GM12878 (cell line): ENCODE measurements around the gene MYCBPAP. TPM values are rescaled to one million over a fixed set of nuclear protein-coding genes. Genes with fewer than 3 reads are reported as not detected.

Experiments
- ATAC-seq: fragments of 200-7000 bp; cut with Tn5 transposase; 3 replicates; pipeline ENCODE4 v1.9.1; 2020; ENCODE audit warnings: mild to moderate bottlenecking, moderate library complexity
- BruUV-seq: library from RNA; stranded (reverse); fragments of 400-500 nt; replicated peaks from 2 replicates; lab custom pipeline; 2021; lab: Mats Ljungman, UMichigan
- CTCF ChIA-PET: fragments of 300-600 bp; sonication (Branson Sonifier 250); formaldehyde crosslinking; extraction: SDS; loops from one replicate; lab custom pipeline; 2021; ENCODE audit warnings: inconsistent platforms; lab: Yijun Ruan, JAX
- POLR2A ChIA-PET: fragments of 350-600 bp; formaldehyde crosslinking; extraction: SDS; loops from one replicate; lab custom pipeline; 2021; ENCODE audit warnings: inconsistent platforms; lab: Charles Lee
- RAD21 ChIA-PET: fragments of 300-600 bp; sonication (Branson Sonifier 250); formaldehyde crosslinking; loops from one replicate; lab custom pipeline; 2023; ENCODE audit warnings: antibody characterized with exemption; ENCODE audit not compliant: unreplicated experiment; lab: Charles Lee
- SMC1A ChIA-PET: fragments of 300-600 bp; sonication (Branson Sonifier 250); formaldehyde crosslinking; loops from one replicate; lab custom pipeline; 2023; ENCODE audit not compliant: unreplicated experiment, uncharacterized antibody; lab: Charles Lee
- DNase-seq: peaks from one replicate; pipeline ENCODE4 v3.0.0-alpha.2; 2011; ENCODE audit warnings: low read depth, low spot score
- FAIRE-seq: peaks from 3 replicates; lab custom pipeline; 2011; peaks lifted over from hg19 to GRCh38; lab: Jason Lieb, UNC
- H2AFZ ChIP-seq: 2 replicates; pipeline ENCODE4 v1.6.0; 2011; ENCODE audit warnings: low read depth, low read length, control low read depth; ENCODE audit not compliant: control insufficient read depth
- H3K27ac ChIP-seq: 2 replicates; pipeline ENCODE4 v1.5.1; 2011; ENCODE audit warnings: control low read depth; ENCODE audit not compliant: control insufficient read depth, insufficient read depth
- H3K27me3 ChIP-seq, 2 experiments: replicated peaks in 1 of 2; 2 replicates each; pipeline versions ENCODE4 v1.6.0 to v1.6.1; 2011; ENCODE audit warnings: low read length in 1 of 2; ENCODE audit not compliant: control insufficient read depth in 2 of 2, insufficient read depth in 2 of 2
- H3K36me3 ChIP-seq, 2 experiments: 2 replicates each; pipeline ENCODE4 v1.5.1; 2011; ENCODE audit warnings: low read length in 1 of 2; ENCODE audit not compliant: control insufficient read depth in 2 of 2, insufficient read depth in 2 of 2
- H3K4me1 ChIP-seq: 2 replicates; pipeline ENCODE4 v1.6.1; 2011; ENCODE audit warnings: mild to moderate bottlenecking, low read length, moderate library complexity, mixed read lengths; ENCODE audit not compliant: control insufficient read depth, insufficient read depth
- H3K4me2 ChIP-seq: 2 replicates; pipeline ENCODE4 v1.6.0; 2011; ENCODE audit warnings: control low read depth; ENCODE audit not compliant: control insufficient read depth, insufficient read depth
- H3K4me3 ChIP-seq: fragments of 200-600 bp; sonication (generic); 2 replicates; pipeline ENCODE4 v1.5.1; 2016
- H3K79me2 ChIP-seq: 2 replicates; pipeline ENCODE4 v1.6.0; 2011; ENCODE audit warnings: low read length; ENCODE audit not compliant: control insufficient read depth, insufficient read depth
- H3K9ac ChIP-seq: 2 replicates; pipeline ENCODE4 v1.8.0; 2011; ENCODE audit warnings: low read length, control low read depth, mixed read lengths; ENCODE audit not compliant: control insufficient read depth, insufficient read depth
- H3K9me3 ChIP-seq: replicated peaks from 3 replicates; pipeline ENCODE4 v1.5.1; 2011; ENCODE audit warnings: mild to moderate bottlenecking, low read length; ENCODE audit not compliant: control insufficient read depth, insufficient read depth
- H4K20me1 ChIP-seq: 2 replicates; pipeline ENCODE4 v1.6.0; 2011; ENCODE audit not compliant: control insufficient read depth, insufficient read depth
- BHLHE40 ChIP-seq, 2 experiments: fragments of 450-650 bp in 1 of 2; IDR thresholded peaks; 2 replicates each; pipeline ENCODE4 v1.6.1; 2011 to 2017; ENCODE audit warnings: low read depth in 2 of 2, borderline replicate concordance in 1 of 2, improper control_type of control experiment in 1 of 2, low read length in 1 of 2, mild to moderate bottlenecking in 1 of 2
- CBFB ChIP-seq: IDR thresholded peaks from 2 replicates; pipeline ENCODE4 v1.6.1; 2016; ENCODE audit warnings: antibody characterized with exemption, low read depth
- CBX3 ChIP-seq: fragments of 200-600 bp; sonication (generic); IDR thresholded peaks from 2 replicates; pipeline ENCODE4 v1.6.1; 2016; ENCODE audit warnings: low read depth, borderline replicate concordance
- EED ChIP-seq: sonication (generic); IDR thresholded peaks from 2 replicates; pipeline ENCODE4 v1.6.1; 2016; ENCODE audit warnings: antibody characterized with exemption, low read depth
- HDGF ChIP-seq: fragments of 450-650 bp; IDR thresholded peaks from 2 replicates; pipeline ENCODE4 v1.6.1; 2016; ENCODE audit warnings: antibody characterized with exemption
- IRF4 ChIP-seq: IDR thresholded peaks from 2 replicates; pipeline ENCODE4 v1.6.1; 2011; ENCODE audit warnings: low read depth, low read length
- LARP7 ChIP-seq: fragments of 450-650 bp; IDR thresholded peaks from 2 replicates; pipeline ENCODE4 v1.6.1; 2017; ENCODE audit warnings: mild to moderate bottlenecking
- MYC ChIP-seq: IDR thresholded peaks from 2 replicates; pipeline ENCODE4 v1.6.1; 2011; ENCODE audit warnings: mild to moderate bottlenecking, low read length, moderate library complexity, inconsistent platforms; ENCODE audit not compliant: insufficient read depth, insufficient replicate concordance, insufficient read length, severe bottlenecking
- NFYB ChIP-seq: IDR thresholded peaks from 2 replicates; pipeline ENCODE4 v1.6.1; 2011; ENCODE audit warnings: low read depth, mild to moderate bottlenecking, low read length, improper control_type of control experiment, moderate library complexity; ENCODE audit not compliant: insufficient read depth
- PAX5 ChIP-seq: IDR thresholded peaks from 2 replicates; pipeline ENCODE4 v1.6.1; 2011; ENCODE audit warnings: low read depth, low read length, borderline replicate concordance
- POLR2AphosphoS2 ChIP-seq: IDR thresholded peaks from 2 replicates; pipeline ENCODE4 v1.6.1; 2011; ENCODE audit warnings: low read depth, mild to moderate bottlenecking, low read length, improper control_type of control experiment, moderate library complexity
- SREBF1 ChIP-seq: IDR thresholded peaks from 2 replicates; pipeline ENCODE4 v1.6.1; 2012; ENCODE audit warnings: mild to moderate bottlenecking, low read length
- STAT3 ChIP-seq: IDR thresholded peaks from 2 replicates; pipeline ENCODE4 v1.6.1; 2011; ENCODE audit warnings: low read depth, low read length, improper control_type of control experiment
- SUZ12 ChIP-seq: fragments of 200-600 bp; sonication (generic); IDR thresholded peaks from one replicate; pipeline ENCODE4 v1.6.1; 2018; ENCODE audit warnings: antibody characterized with exemption, mild to moderate bottlenecking; ENCODE audit not compliant: unreplicated experiment
- ZNF207 ChIP-seq: fragments of 450-650 bp; IDR thresholded peaks from 2 replicates; pipeline ENCODE4 v1.6.1; 2014; ENCODE audit warnings: antibody characterized with exemption, mild to moderate bottlenecking, borderline replicate concordance
- ZNF274 ChIP-seq: IDR thresholded peaks from one replicate; pipeline ENCODE4 v1.8.0; 2011; ENCODE audit not compliant: insufficient read length, insufficient read depth
- WGBS: methylation state at CpG from one replicate; pipeline ENCODE4 v1.1.6; 2016; ENCODE audit warnings: low lambda C conversion rate; ENCODE audit not compliant: insufficient replicate concordance, insufficient coverage; ENCODE audit errors: missing lambda C conversion rate; 5-methylcytosine and 5-hydroxymethylcytosine counted together
- in situ Hi-C: fragments of 300-500 bp; cut with MboI; formaldehyde crosslinking; loops from 9 replicates; pipeline ENCODE4 v1.14.3; 2018; ENCODE audit warnings: mixed read lengths
- intact Hi-C: fragments of 100-400 bp; cut with micrococcal nuclease; formaldehyde crosslinking; loops from one replicate; pipeline ENCODE4 v1.14.2; 2022; ENCODE audit not compliant: unreplicated experiment
- polyA plus RNA-seq, 11 experiments: library from polyadenylated mRNA; depleted of rRNA in 4 of 11; unstranded in 6 of 11; stranded (reverse) in 5 of 11; fragments of >200 nt; fragmentation: Nextera tagmentation in 4 of 11; fragmentation: Illumina TruSeq in 1 of 11; extraction: Ambion mirVana in 4 of 11; extraction: Trizol in 1 of 11; gene quantifications; 1 replicate in 1 of 11; 2 replicates in 10 of 11; pipeline versions ENCODE4 v1.2.1 to v1.2.3, GENCODE V29; 2011 to 2016; ENCODE audit warnings: inconsistent platforms in 2 of 11, missing spikeins in 2 of 11, low read depth in 1 of 11
- total RNA-seq, 4 experiments: library from RNA; depleted of rRNA in 3 of 4; stranded (reverse); fragments of >200 nt in 3 of 4; fragmentation: Illumina TruSeq in 1 of 4; extraction: Trizol in 1 of 4; gene quantifications; 2 replicates each; pipeline versions ENCODE4 v1.2.1 to v1.2.3, GENCODE V29; 2013 to 2021
- TF ChIP-seq, protein P1 (sequence below): IDR thresholded peaks from 2 replicates; pipeline ENCODE4 v1.6.1; 2012; ENCODE audit warnings: low read length, inconsistent platforms
- TF ChIP-seq, protein P2 (sequence below): fragments of 450-650 bp; IDR thresholded peaks from 2 replicates; pipeline ENCODE4 v1.6.1; 2017; ENCODE audit warnings: mild to moderate bottlenecking, moderate library complexity
- TF ChIP-seq, protein P3 (sequence below): fragments of 450-650 bp; IDR thresholded peaks from 2 replicates; pipeline ENCODE4 v1.6.1; 2016; ENCODE audit warnings: mild to moderate bottlenecking

MYCBPAP gene
- total and polyA plus RNA-seq, 10 of the 15 experiments (the other 5 are each of a cell fraction or from before 2014, with no cell fraction given) = 0.23 to 2.7 (median 1.5) TPM

DNA sequence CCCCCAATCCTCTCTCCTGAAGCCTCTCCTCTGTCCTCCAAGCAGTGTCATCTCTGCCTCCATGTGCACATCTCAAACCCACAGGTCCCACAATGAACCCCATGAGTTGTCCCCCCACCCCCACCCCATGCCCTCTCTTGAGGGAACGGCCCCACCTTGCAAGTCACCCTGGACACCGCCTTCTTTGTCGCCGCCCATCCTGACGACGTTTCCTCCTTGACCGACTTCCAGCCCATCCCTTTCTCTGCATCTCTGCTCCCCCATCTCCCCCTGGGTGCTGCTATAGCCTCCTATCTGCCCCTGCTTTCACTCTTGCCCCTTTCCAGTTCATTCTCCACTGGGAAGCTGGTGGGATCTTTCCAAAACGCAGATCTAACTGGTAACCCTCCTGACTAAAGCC is 37.1 kb downstream of the MYCBPAP start:
- ATAC-seq (no peak), FAIRE-seq (no peak), DNase-seq (no peak)
- ChIA-PET POLR2A (no interaction called here), CTCF (interaction anchor here (0.7 to 2.9 kb wide), 4 partner anchors 62 to 1798 kb away, joined by 3 to 14 read pairs (median 7); no protein-coding TSS in a partner anchor), RAD21 (no interaction called here), SMC1A (interaction anchor here (0.8 kb wide), 1 partner anchor 87 kb away, joined by 3 read pairs; no protein-coding TSS in a partner anchor)
- Histone ChIP-seq H3K4me2 (no peak overlapping the region), H3K9ac (no peak overlapping the region), H3K9me3 (no peaks in the 10 kb centered on the region), H3K27ac (no peak overlapping the region), H3K4me1 (peaks cover 10% of the 10 kb centered on the region), H3K36me3 (no peaks in the 10 kb centered on the region), H2AFZ (no peak overlapping the region), H3K4me3 (no peak overlapping the region), H3K79me2 (peaks cover 3% of the 10 kb centered on the region), H4K20me1 (no peaks in the 10 kb centered on the region), H3K27me3 (no peaks in the 10 kb centered on the region)
- TF ChIP-seq, protein P1, sequence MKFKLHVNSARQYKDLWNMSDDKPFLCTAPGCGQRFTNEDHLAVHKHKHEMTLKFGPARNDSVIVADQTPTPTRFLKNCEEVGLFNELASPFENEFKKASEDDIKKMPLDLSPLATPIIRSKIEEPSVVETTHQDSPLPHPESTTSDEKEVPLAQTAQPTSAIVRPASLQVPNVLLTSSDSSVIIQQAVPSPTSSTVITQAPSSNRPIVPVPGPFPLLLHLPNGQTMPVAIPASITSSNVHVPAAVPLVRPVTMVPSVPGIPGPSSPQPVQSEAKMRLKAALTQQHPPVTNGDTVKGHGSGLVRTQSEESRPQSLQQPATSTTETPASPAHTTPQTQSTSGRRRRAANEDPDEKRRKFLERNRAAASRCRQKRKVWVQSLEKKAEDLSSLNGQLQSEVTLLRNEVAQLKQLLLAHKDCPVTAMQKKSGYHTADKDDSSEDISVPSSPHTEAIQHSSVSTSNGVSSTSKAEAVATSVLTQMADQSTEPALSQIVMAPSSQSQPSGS = no peak
- no peak for TF ChIP-seq NFYB
- no peak for TF ChIP-seq CBFB
- no peak for TF ChIP-seq LARP7
- no peak for TF ChIP-seq ZNF207
- TF ChIP-seq BHLHE40 (IDR thresholded peaks at IDR 0.05; ENCODE audit: borderline replicate concordance in 1 of 2, low read depth in 2 of 2, low read length in 1 of 2) = no peak
- TF ChIP-seq, protein P2, sequence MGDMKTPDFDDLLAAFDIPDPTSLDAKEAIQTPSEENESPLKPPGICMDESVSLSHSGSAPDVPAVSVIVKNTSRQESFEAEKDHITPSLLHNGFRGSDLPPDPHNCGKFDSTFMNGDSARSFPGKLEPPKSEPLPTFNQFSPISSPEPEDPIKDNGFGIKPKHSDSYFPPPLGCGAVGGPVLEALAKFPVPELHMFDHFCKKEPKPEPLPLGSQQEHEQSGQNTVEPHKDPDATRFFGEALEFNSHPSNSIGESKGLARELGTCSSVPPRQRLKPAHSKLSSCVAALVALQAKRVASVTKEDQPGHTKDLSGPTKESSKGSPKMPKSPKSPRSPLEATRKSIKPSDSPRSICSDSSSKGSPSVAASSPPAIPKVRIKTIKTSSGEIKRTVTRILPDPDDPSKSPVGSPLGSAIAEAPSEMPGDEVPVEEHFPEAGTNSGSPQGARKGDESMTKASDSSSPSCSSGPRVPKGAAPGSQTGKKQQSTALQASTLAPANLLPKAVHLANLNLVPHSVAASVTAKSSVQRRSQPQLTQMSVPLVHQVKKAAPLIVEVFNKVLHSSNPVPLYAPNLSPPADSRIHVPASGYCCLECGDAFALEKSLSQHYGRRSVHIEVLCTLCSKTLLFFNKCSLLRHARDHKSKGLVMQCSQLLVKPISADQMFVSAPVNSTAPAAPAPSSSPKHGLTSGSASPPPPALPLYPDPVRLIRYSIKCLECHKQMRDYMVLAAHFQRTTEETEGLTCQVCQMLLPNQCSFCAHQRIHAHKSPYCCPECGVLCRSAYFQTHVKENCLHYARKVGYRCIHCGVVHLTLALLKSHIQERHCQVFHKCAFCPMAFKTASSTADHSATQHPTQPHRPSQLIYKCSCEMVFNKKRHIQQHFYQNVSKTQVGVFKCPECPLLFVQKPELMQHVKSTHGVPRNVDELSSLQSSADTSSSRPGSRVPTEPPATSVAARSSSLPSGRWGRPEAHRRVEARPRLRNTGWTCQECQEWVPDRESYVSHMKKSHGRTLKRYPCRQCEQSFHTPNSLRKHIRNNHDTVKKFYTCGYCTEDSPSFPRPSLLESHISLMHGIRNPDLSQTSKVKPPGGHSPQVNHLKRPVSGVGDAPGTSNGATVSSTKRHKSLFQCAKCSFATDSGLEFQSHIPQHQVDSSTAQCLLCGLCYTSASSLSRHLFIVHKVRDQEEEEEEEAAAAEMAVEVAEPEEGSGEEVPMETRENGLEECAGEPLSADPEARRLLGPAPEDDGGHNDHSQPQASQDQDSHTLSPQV = no peak
- TF ChIP-seq SUZ12 = no peak
- TF ChIP-seq STAT3 = no peak
- no peak for TF ChIP-seq ZNF274
- no peak for TF ChIP-seq IRF4
- TF ChIP-seq POLR2AphosphoS2 = no peak
- TF ChIP-seq, protein P3, sequence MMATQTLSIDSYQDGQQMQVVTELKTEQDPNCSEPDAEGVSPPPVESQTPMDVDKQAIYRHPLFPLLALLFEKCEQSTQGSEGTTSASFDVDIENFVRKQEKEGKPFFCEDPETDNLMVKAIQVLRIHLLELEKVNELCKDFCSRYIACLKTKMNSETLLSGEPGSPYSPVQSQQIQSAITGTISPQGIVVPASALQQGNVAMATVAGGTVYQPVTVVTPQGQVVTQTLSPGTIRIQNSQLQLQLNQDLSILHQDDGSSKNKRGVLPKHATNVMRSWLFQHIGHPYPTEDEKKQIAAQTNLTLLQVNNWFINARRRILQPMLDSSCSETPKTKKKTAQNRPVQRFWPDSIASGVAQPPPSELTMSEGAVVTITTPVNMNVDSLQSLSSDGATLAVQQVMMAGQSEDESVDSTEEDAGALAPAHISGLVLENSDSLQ = no peak
- TF ChIP-seq PAX5 = no peak
- TF ChIP-seq MYC = no peak
- no peak for TF ChIP-seq EED
- no peak for TF ChIP-seq HDGF
- TF ChIP-seq SREBF1 = no peak
- TF ChIP-seq CBX3 = no peak
- intact Hi-C loops (loop anchor here (10.0 kb wide), 1 partner anchor 409 kb away; no protein-coding TSS in a partner anchor), in situ Hi-C loops (loop anchor here (5.0 to 10.0 kb wide), 2 partner anchors 152 to 409 kb away; no protein-coding TSS in a partner anchor)
- no TSS peak for BruUV-seq
- 38% methylated on average over 8 of the region's 8 CpGs for WGBS
